Stimulated activated CD4-positive, alpha-beta T cell treated with anti-CD3 and anti-CD28 coated beads, TNF-alpha, amount 100 ng/mL, for 1 hour (primary cell): Measurements from ENCODE around the gene OSTN.
"Not testable (repeated sequence)": the region's sequence is repeated elsewhere in the genome, so short reads cannot be mapped to it uniquely, and the experiment has no call there.

Source experiments
- DNase-seq, 3 donors: peaks; one replicate each; pipeline ENCODE4 v3.0.0-alpha.2; 2020; ENCODE audit warnings: low read depth in 3 of 3, low spot score in 1 of 3

OSTN gene, protein sequence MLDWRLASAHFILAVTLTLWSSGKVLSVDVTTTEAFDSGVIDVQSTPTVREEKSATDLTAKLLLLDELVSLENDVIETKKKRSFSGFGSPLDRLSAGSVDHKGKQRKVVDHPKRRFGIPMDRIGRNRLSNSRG

DNA sequence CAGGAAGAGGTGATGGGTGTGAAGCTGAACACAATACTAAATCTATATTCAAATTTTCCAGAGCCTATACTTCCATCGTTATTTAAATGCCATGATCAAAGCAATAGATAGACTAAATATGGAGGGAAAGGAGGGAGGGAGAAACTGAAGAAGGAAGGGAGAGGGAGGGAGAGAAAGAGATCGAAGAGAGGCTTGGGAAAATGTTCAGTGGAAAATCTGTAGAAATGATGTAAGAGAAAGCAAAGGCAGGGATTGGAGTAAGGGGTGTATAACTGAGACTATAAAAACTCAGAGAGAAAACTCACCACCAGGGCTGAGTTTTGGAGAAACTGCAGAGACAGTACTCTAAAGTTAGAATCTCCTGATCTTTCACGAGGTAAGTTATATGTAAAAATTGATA, at the start of gene OSTN:
TSS of gene OSTN (plus strand) at position 310 of the 400 bp plus-strand sequence. CDS start 13,292 bp downstream, outside the sequence.
- DNase-seq: no peak

DNA sequence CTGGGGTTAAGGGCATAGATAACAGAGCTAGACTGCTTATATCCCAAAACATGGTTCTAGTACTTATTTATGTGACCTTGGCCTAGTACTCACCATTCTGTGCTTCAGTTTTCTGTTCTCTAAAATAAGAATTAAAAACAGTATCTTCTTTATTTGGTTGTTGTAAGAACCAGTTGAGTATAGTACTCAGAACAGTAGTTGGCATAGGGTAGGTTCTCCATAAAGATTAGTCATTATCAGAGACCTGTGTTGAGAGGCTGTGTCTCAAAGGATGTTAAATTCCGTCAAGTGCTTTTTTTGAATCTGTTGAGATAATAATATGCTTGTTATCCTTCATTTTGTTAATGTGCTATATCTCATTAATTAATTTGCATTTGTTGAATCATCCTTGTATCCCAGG, 47.4 kb upstream of the OSTN start:
- no peak for DNase-seq

DNA sequence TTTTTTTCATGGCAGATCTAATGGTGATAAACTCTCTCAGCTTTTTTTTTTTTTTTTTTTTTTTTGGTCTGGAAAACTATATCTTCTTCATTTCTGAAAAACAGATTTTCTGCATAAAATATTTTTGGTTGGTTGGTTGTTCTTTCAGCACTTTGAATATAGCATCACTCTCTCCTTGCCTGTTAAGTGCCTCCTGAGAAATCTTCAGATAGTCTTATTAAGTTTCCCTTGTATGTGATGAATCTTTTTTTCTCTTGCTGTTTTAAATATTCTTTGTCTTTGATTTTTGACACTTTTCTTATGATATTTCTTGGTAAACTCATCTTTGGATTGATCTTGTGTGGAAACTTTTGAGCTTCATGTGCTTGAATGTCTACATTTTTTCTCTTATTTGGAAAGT, 44.2 kb upstream of the OSTN start:
- DNase-seq: no peak

DNA sequence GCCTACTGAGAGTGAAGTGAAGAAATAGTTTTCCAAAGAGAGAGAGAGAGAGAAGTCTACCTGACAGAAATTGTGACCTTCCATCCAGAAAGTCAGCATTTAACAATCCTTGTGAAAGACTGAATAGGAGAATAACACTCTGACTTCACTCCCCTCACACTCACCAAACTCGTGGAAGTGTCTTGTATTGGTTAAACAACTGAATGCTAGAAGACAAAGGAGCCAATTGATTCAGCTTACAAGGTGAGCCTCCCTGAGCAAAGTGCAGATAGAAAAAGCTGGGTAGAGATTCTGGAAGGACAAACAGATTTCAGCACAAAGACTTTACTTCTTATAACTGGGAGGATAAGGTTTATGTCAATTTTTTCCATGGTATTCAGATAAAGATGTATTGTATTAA, 40.8 kb upstream of the OSTN start:
- DNase-seq: no peak

DNA sequence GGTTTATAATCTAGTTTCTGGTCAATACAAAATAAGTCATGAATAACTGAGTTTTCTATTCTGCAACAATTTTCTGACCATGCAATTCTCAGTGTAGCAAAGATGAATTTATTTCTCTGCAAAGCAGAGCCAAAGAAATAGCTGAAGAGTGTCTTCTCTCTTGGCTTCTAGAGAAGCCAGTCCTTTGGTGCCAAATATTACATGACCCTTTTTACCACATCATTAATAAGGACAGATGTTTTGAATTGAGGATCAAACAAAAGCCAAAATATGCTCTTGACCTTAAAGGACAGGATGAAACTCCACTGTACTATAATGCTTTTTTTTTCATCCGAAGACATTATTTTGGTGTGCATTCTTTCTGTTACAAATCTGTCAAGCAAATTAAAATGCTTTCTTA, 40.2 kb upstream of the OSTN start:
- no peak for DNase-seq

DNA sequence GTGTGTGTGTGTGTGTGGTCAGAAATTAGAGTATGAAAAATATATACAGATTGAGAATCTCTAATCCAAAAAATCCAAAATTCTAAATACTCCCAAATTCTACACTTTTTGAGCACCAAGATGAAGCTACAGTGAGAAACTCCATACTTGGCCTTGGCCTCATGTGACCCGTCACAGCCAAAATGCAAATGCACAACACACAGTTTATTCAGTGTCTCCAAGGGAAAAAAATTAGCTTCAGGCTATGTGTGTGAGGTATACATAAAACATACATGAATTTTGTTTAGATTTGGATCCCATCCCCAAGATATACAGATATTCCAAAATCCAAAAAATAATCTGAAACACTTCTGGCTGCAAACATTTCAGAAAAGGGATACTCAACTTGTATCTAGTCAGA, 33.2 kb upstream of the OSTN start:
- DNase-seq: no peak

DNA sequence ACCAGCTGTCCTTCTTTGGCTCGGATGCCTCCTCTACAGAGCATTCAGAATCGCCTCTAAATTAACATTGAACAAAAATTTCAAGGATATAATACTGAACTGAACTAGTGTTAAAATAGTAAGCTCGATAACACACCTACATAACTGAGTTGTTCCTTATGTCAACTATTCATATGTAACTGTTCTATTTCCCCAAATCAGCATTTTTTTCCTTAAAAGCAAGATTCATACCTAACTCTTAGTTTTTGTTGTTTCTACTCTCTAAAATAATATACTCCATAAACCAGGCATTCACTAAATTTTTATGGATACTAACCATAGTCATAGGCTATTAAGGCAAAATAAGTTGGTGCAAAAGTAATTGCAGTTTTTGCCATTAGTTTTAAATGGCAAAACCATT, 32.7 kb upstream of the OSTN start:
- no peak for DNase-seq

DNA sequence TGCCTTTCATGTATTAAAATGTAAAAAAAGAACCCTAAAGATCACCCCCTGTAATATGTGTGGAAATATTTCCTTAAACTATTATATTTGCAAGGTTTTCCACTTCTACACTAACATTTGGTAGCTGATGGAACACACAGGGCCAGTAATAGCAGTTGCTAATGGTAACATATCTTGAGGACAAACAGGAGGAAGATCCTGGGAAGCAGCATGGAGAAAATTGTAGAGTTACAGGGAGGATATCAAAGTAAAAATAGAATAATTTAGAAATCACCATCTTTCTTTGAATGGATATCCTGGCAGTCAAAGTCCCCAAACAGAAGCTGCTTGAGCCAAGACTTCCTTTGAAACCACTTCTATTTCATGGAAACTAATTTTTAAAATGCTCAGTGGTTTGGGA, 29.5 kb upstream of the OSTN start:
- no peak for DNase-seq

DNA sequence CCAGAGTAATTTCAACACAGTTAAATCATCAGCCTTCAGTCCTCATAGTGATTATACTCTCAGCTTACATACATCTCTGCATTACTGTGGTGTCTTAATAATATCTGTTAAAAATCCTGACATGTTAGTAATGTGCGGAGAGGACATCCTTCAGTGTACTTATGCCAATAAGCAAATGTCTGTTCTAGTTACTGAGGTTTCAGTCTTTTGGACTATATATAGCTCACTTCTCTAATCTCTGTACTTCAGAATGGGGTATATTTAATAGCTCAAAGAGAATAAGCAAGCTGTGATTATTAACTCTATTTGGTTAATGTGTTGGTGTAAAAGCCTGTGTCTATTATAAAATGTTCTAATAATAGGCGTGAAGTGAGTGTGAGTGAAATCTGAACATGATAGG, 28.9 kb upstream of the OSTN start:
- DNase-seq: no peak

DNA sequence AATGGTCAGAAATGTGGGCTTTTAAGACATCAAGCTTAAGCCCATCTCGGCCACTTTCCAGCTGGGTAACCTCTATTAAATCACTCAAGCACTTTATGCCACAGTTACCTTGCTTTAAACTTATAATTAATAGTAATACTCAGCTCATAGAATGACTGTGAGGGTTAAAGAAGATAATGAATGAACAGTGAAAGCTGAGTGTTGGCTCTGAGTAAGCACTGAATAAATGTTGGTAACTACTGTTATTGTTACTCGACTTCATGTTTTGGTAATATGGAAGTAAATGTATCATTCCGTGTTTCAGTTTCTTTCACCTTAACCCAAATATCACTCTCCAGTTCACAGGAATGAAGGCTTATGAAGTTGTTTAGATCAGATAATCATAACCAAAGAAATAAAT, 23.9 kb upstream of the OSTN start:
- no peak for DNase-seq

DNA sequence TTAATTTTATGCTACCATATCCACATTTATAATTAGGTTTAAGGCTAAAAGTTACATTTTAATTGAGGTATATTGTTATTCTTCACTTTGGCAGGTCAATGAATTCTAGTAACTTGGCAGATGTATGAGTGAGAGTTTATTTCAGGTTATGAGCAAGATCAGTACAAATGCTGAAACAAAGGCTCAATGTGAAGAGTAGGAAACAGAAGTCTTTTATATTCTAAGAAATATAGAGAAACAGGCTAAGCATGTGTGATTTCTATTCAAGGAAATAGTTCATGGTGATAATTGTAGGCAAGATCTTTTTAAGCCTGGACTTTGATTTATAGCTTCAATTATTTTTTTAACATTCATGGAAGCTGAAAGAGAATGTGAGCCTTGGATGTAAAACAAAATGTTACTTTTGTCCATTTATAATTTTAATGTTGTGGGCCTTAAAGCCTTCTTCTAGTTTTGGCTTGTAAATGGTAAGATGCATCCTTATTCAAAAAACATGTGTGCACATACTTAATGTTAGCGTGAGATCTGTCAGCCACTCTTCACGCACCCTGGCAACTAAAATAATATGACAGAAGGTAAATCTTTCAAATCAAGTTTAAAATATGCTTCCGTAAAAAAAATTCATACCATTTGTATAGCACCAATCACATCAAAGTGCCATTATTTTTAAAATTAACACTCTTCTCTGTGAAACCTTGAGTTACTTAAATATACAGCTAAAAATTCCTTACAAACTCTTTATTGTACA, 22.8 kb upstream of the OSTN start:
- DNase-seq: no peak

DNA sequence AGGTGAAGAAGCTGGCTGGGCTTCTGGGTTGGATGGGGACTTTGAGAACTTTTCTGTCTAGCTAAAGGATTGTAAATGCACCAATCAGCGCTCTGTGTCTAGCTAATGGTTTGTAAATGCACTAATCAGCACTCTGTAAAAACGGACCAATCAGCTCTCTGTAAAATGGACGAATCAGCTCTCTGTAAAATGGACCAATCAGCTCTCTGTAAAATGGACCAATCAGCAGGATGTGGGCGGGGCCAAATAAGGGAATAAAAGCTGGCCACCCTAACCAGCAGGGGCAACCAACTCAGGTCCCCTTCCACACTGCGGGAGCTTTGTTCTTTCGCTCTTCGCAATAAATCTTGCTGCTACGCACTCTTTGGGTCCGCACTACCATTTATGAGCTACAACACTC, 13.7 kb upstream of the OSTN start:
- not testable (repeated sequence) for DNase-seq

DNA sequence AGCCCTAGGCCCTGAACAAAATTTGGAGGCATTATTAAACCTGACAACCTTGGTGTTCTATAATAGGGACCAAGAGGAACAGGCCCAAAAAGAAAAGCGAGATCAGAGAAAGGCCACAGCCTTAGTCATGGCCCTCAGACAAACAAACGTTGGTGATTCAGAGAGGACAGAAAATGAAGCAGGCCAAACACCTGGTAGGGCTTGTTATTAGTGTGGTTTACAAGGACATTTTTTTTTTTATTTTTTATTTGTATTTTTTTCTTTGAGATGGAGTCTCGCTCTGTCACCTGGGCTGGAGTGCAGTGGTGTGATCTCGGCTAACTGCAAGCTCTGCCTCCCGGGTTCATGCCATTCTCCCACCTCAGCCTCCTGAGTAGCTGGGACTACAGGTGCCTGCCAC, 10.8 kb upstream of the OSTN start:
- not testable (repeated sequence) for DNase-seq

DNA sequence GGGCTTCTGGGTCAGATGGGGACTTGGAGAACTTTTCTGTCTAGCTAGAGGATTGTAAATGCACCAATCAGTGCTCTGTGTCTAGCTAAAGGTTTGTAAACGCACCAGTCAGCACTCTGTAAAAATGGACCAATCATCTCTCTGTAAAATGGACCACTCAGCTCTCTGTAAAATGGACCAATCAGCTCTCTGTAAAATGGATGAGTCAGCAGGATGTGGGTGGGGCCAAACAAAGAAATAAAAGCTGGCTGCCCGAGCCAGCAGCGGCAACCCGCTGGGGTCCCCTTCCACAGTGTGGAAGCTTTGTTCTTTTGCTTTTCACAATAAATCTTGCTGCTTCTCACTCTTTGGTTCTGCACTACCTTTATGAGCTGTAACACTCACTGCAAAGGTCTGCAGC, 6.8 kb upstream of the OSTN start:
- not testable (repeated sequence) for DNase-seq

DNA sequence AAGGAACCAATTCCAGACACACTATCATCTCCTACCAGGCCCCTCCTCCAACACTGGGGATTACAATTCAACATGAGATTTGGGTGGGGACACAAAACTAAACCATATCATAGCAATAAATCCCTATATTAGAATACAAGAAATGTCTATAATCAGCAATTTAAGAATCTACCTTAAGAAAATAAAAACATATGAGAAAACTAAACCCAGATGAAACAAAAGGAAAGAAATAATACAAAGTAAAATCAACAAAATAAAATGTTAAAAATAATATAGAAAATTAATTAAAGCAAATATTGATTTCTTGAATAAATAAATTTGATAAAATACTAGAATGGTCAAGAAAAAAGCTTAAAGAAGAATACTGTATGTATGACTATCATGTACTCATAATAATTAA, 6.1 kb upstream of the OSTN start:
- DNase-seq: no peak

DNA sequence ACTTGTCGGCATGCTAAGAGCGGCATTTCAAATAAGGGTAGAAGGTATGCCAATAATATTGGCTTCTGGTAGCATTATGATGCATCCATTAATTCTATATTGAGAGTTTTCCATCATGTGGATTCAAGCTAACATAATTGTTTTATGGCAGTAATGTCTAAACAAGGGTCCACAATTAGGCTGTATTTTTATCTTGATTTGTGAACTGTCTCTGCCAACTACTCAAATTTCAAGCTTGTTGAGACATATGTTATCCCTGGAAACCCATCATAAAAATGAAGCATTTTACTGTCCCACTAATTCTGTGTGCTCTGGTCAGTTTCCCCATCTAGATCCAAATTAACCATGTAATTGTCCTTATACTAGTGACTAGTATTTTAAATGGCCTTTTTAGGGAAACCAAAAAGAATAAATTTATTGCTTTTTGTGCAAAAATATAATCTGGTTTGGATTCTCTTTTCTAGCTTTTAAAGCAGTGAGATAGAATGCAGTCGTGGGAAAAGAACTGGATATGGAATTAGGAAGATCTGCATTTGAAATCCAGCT, 1.2 kb upstream of the OSTN start:
- no peak for DNase-seq

DNA sequence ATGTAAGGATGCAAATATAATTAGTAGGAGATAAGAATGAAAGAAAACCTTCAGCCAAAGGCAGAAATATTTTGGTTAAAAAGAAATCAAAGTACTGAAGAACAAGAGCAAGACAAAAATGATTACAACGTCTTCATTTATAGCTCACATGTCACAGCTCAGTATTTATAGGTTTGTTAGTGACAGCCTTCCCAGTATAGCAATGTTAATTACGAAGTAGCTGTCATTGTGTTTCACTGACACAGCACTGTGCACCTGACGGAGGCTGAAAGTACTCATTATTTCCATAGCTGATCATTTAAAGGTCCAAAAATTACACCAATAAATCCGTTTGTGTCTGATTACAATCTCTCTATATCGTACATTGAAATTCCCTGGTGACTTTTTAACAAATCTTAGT, 561 bp upstream of the OSTN start:
- DNase-seq: no peak

DNA sequence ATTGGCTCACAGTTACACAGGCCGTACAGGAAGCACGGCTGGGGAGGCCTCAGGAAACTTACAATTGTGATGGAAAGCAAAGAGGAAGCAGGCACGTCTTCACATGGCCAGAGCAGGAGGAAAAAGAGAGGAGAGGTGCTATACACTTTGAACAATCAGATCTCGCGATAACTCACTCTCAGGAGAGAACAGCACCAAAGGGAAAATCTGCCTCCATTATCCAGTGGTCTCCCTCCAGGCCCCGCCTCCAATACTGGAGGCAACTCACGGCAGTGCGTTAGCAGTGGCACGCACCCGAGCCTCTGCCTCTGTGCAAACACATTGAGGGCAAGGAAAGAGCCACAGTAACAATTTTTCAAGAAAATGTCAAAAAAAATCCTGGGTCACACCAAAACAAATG, 11.0 kb downstream of the OSTN start:
- DNase-seq: no peak

DNA sequence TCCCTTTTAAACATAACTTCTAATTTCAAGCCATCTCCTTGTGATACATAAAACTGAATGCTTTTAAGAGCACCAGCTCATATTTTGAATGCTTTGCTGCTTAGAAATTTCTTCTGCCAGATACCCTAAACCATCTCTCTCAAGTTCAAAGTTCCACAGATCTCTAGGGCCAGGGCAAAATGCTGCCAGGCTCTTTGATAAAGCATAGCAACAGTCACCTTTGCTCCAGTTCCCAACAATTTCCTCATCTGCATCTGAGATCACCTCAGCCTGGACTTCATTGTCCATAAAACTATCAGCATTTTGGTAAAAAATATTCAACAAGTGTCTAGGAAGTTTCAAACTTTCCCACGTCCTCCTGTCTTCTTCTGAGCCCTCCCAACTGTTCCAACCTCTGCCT, 17.5 kb downstream of the OSTN start:
- DNase-seq: no peak

DNA sequence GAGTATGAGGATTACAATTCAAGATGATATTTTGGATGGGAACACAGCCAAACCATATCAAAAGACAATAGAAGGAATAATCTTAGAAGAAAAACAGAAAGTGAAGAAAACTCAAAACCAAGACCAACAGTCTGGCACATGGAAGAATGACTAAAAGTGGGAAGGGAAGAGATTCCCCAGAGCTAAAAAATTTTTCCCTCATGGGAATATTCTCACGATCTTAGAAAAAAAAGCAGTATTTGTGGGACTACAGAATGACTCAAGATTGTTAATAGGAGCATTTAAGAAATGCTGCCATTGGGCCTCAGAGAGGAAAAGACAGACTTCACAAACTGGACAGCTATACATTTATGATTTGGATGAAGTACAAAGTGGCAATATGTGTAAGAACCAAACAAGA, 18.3 kb downstream of the OSTN start:
- DNase-seq: no peak

DNA sequence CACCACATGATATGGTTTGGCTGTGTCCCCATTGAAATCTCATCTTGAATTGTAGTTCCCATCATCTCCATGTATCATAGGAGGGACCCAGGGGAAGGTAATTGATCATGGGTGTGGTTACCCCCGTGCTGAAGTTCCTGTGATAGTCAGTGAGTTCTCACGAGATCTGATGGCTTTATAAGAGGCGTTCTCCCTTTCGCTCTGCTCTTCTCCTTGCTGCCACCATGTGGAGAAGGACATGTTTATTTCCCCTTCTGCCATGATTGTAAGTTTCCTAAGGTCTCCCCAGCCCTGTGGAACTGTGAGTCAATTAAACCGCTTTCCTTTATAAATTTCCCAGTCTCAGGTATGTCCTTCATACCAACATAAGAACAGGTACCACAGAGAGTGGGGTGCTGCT, 21.9 kb downstream of the OSTN start:
- DNase-seq: no peak

DNA sequence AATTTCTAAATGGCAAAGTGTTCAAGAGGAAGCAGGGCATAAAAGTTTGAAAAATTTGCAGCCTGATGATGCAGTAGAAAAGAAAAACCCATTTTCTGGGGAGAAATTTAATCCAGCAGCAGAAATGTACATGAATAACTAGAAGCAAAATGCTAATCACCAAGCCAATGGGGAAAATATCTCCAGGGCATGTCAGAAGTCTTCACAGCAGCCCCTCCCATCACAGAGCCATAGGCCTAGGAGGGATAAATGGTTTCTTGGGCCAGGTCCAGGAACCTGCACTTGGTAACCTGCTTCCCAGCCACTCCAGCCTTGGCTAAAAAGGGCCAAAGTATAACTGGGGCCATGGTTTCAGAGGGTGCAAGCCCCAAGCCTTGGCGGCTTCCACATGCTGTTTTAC, 22.6 kb downstream of the OSTN start:
- no peak for DNase-seq

DNA sequence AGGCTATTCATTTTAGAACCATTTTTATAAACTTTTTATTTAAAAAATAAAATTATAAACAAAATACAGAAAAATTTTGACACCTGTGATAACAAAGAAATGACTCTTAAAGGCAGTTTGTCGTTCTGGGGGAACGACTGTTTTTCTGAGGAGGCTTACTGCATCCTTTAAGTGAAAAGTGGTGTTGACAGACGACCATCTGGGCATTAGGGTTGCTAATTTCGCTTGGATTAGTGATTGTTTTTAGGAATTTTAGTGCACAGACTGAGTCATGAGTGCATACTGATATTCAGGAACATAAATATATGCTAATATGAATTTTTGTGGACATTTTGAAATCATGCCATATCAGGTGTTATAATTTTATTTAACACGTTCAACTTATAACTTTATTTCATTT, 28.5 kb downstream of the OSTN start:
- DNase-seq: no peak
